HepG2 (cell line): ENCODE measurements around the gene CA11. TPM values are rescaled to one million over a fixed set of nuclear protein-coding genes. Genes with fewer than 3 reads are reported as not detected.

Experiments used
- ATAC-seq: fragments of 200-7000 bp; cut with Tn5 transposase; 3 replicates; pipeline ENCODE4 v1.9.1; 2020; ENCODE audit warnings: mild to moderate bottlenecking, moderate library complexity
- BruUV-seq: library from RNA; stranded (reverse); fragments of 400-500 nt; replicated peaks from 2 replicates; lab custom pipeline; 2021; lab: Mats Ljungman, UMichigan
- CTCF ChIA-PET: fragments of 300-600 bp; formaldehyde crosslinking; extraction: SDS; loops from one replicate; lab custom pipeline; 2021; ENCODE audit warnings: low total read pairs, inconsistent platforms, low intra/inter-chr PET ratio; lab: Yijun Ruan, JAX
- POLR2A ChIA-PET: fragments of 350-600 bp; sonication (Branson Sonifier 250); formaldehyde crosslinking; loops from one replicate; lab custom pipeline; 2020; ENCODE audit warnings: antibody characterized with exemption, inconsistent platforms; lab: Yijun Ruan, JAX
- DNase-seq: peaks from one replicate; pipeline ENCODE4 v3.0.0-alpha.2; 2015; ENCODE audit warnings: low spot score
- FAIRE-seq: peaks from 3 replicates; lab custom pipeline; 2011; peaks lifted over from hg19 to GRCh38; lab: Jason Lieb, UNC
- H2AFZ ChIP-seq: one replicate; pipeline ENCODE4 v1.6.1; 2011; ENCODE audit warnings: low read length, inconsistent platforms
- H3K27ac ChIP-seq: fragments of 300-600 bp; 3 replicates; pipeline ENCODE4 v1.8.0; 2011; ENCODE audit warnings: mixed run types, mild to moderate bottlenecking, mixed read lengths, low read length, inconsistent platforms; ENCODE audit not compliant: insufficient read depth; ENCODE audit errors: extremely low read length
- H3K27me3 ChIP-seq, 2 experiments: fragments of 200-600 bp in 1 of 2; 2 replicates in 1 of 2; 3 replicates in 1 of 2; pipeline versions ENCODE4 v1.6.0 to v1.8.0; 2011; ENCODE audit warnings: low read length in 2 of 2, mild to moderate bottlenecking in 2 of 2, moderate library complexity in 2 of 2, inconsistent platforms in 1 of 2; ENCODE audit not compliant: insufficient read depth in 2 of 2, control insufficient read depth in 1 of 2
- H3K36me3 ChIP-seq, 2 experiments: fragments of 200-600 bp in 1 of 2; replicated peaks in 1 of 2; 2 replicates in 1 of 2; 3 replicates in 1 of 2; pipeline versions ENCODE4 v1.5.1 to v1.8.0; 2011; ENCODE audit warnings: low read length in 2 of 2, inconsistent platforms in 1 of 2; ENCODE audit not compliant: insufficient read depth in 2 of 2, control insufficient read depth in 1 of 2
- H3K4me1 ChIP-seq: 2 replicates; pipeline ENCODE4 v1.5.1; 2012; ENCODE audit warnings: low read length, inconsistent platforms; ENCODE audit not compliant: insufficient read depth
- H3K4me2 ChIP-seq: 2 replicates; pipeline ENCODE4 v1.6.0; 2011; ENCODE audit warnings: low read depth, low read length, inconsistent platforms
- H3K4me3 ChIP-seq, 3 experiments: fragments of 200-600 bp in 1 of 3; sonication (generic), shearing (Covaris generic) in 1 of 3; replicated peaks in 1 of 3; 2 replicates each; pipeline ENCODE4 v1.5.1; 2011 to 2016; ENCODE audit warnings: low read length in 3 of 3, inconsistent platforms in 2 of 3, low read depth in 2 of 3, mild to moderate bottlenecking in 2 of 3, control low read depth in 1 of 3, mixed read lengths in 1 of 3; ENCODE audit not compliant: insufficient read depth in 1 of 3
- H3K79me2 ChIP-seq: one replicate; pipeline ENCODE4 v1.6.1; 2011; ENCODE audit warnings: low read length, inconsistent platforms; ENCODE audit not compliant: insufficient read depth
- H3K9ac ChIP-seq: 2 replicates; pipeline ENCODE4 v1.6.0; 2011; ENCODE audit warnings: mild to moderate bottlenecking, low read depth, low read length, inconsistent platforms; ENCODE audit not compliant: insufficient read depth
- H3K9me3 ChIP-seq: 2 replicates; pipeline ENCODE4 v1.5.1; 2012; ENCODE audit warnings: mild to moderate bottlenecking, low read length
- H4K20me1 ChIP-seq: 2 replicates; pipeline ENCODE4 v1.6.0; 2011; ENCODE audit warnings: inconsistent platforms, mild to moderate bottlenecking, low read length, moderate library complexity; ENCODE audit not compliant: insufficient read depth
- CENPT ChIP-seq: sonication (generic); formaldehyde crosslinking; IDR thresholded peaks from 2 replicates; pipeline ENCODE4 v1.8.0; 2022; ENCODE audit warnings: low read depth, mild to moderate bottlenecking, moderate library complexity, missing genetic modification reagents
- DDIT3 ChIP-seq: sonication (generic); formaldehyde crosslinking; IDR thresholded peaks from 2 replicates; pipeline ENCODE4 v1.4.0; 2020; ENCODE audit warnings: mild to moderate bottlenecking, missing genetic modification reagents
- DZIP1 ChIP-seq: sonication (generic); formaldehyde crosslinking; IDR thresholded peaks from 2 replicates; pipeline ENCODE4 v1.5.0; 2020; ENCODE audit warnings: mild to moderate bottlenecking, missing genetic modification reagents
- GABPA ChIP-seq, 2 experiments: IDR thresholded peaks; 2 replicates each; pipeline ENCODE4 v1.6.1; 2011 to 2016; ENCODE audit warnings: low read depth in 2 of 2, low read length in 1 of 2, missing biosample characterization in 1 of 2, missing genetic modification characterization in 1 of 2
- HNRNPL ChIP-seq: fragments of 200-400 bp; formaldehyde crosslinking; IDR thresholded peaks from 2 replicates; pipeline ENCODE4 v1.6.1; 2017; ENCODE audit warnings: mild to moderate bottlenecking, low read depth, low read length
- KAT8 ChIP-seq: IDR thresholded peaks from 2 replicates; pipeline ENCODE4 v1.6.1; 2016; ENCODE audit warnings: missing genetic modification reagents, missing compliant biosample characterization
- MAF1 ChIP-seq: sonication (generic); formaldehyde crosslinking; IDR thresholded peaks from 2 replicates; pipeline ENCODE4 v1.5.0; 2020; ENCODE audit warnings: missing genetic modification reagents, borderline replicate concordance
- SIX1 ChIP-seq: sonication (generic); formaldehyde crosslinking; IDR thresholded peaks from 2 replicates; pipeline ENCODE4 v1.4.0; 2020; ENCODE audit warnings: missing genetic modification reagents, borderline replicate concordance
- UBTF ChIP-seq: sonication (generic); formaldehyde crosslinking; IDR thresholded peaks from 2 replicates; pipeline ENCODE4 v1.4.0; 2020; ENCODE audit warnings: mild to moderate bottlenecking, missing genetic modification reagents
- ZBTB37 ChIP-seq: sonication (generic); formaldehyde crosslinking; IDR thresholded peaks from 2 replicates; pipeline ENCODE4 v1.4.0; 2020; ENCODE audit warnings: mild to moderate bottlenecking, missing genetic modification reagents
- ZEB1 ChIP-seq: IDR thresholded peaks from 2 replicates; pipeline ENCODE4 v1.6.1; 2012; ENCODE audit warnings: mild to moderate bottlenecking, low read depth, inconsistent platforms; ENCODE audit not compliant: insufficient replicate concordance
- ZNF10 ChIP-seq: sonication (generic); formaldehyde crosslinking; IDR thresholded peaks from 2 replicates; pipeline ENCODE4 v1.4.0; 2020; ENCODE audit warnings: mild to moderate bottlenecking, low read depth, missing genetic modification reagents, borderline replicate concordance
- ZNF264 ChIP-seq: sonication (generic); formaldehyde crosslinking; IDR thresholded peaks from 2 replicates; pipeline ENCODE4 v1.4.0; 2020; ENCODE audit warnings: missing genetic modification reagents
- ZNF547 ChIP-seq: sonication (generic); formaldehyde crosslinking; IDR thresholded peaks from 2 replicates; pipeline ENCODE4 v1.5.1; 2020; ENCODE audit warnings: mild to moderate bottlenecking, missing genetic modification reagents
- ZNF556 ChIP-seq: sonication (generic); formaldehyde crosslinking; IDR thresholded peaks from 2 replicates; pipeline ENCODE4 v1.4.0; 2020; ENCODE audit warnings: mild to moderate bottlenecking, missing genetic modification reagents, borderline replicate concordance
- ZNF614 ChIP-seq: IDR thresholded peaks from 2 replicates; pipeline ENCODE4 v1.6.1; 2018; ENCODE audit warnings: missing biosample characterization, missing genetic modification reagents, inconsistent platforms, borderline replicate concordance
- WGBS: methylation state at CpG from one replicate; pipeline ENCODE4 v1.1.6; 2017; ENCODE audit warnings: low lambda C conversion rate; 5-methylcytosine and 5-hydroxymethylcytosine counted together
- in situ Hi-C: cut with HindIII; loops from 2 replicates; pipeline ENCODE4 v1.10.0; 2017; ENCODE audit warnings: low pct_unique_long_range_greater_than_20kb; ENCODE audit not compliant: extremely low pct_ligation_motif_present
- intact Hi-C: fragments of 100-400 bp; cut with micrococcal nuclease; formaldehyde crosslinking; loops from one replicate; pipeline ENCODE4 v1.10.0; 2022; ENCODE audit not compliant: unreplicated experiment
- polyA plus RNA-seq, 8 experiments: library from polyadenylated mRNA; depleted of rRNA in 3 of 8; stranded (reverse) in 7 of 8; unstranded in 1 of 8; fragments of >200 nt; fragmentation: Illumina TruSeq in 4 of 8; extraction: Trizol in 4 of 8; gene quantifications; 2 replicates each; pipeline versions ENCODE4 v1.2.1 to v1.2.3, GENCODE V29; 2011 to 2016; ENCODE audit warnings: low read depth in 4 of 8, missing spikeins in 1 of 8, mixed read lengths in 1 of 8; ENCODE audit not compliant: insufficient read depth in 1 of 8
- total RNA-seq, 5 experiments: library from RNA; depleted of rRNA; stranded (reverse); fragments of >200 nt; fragmentation: Illumina TruSeq; extraction: Trizol; gene quantifications; 2 replicates each; pipeline ENCODE4 v1.2.3, GENCODE V29; 2016; ENCODE audit warnings: low read depth in 1 of 5

CA11 gene
- total and polyA plus RNA-seq, 2 of the 13 experiments (the other 11 are each of a cell fraction or from before 2014, with no cell fraction given), result 0.41 to 0.58 TPM

DNA sequence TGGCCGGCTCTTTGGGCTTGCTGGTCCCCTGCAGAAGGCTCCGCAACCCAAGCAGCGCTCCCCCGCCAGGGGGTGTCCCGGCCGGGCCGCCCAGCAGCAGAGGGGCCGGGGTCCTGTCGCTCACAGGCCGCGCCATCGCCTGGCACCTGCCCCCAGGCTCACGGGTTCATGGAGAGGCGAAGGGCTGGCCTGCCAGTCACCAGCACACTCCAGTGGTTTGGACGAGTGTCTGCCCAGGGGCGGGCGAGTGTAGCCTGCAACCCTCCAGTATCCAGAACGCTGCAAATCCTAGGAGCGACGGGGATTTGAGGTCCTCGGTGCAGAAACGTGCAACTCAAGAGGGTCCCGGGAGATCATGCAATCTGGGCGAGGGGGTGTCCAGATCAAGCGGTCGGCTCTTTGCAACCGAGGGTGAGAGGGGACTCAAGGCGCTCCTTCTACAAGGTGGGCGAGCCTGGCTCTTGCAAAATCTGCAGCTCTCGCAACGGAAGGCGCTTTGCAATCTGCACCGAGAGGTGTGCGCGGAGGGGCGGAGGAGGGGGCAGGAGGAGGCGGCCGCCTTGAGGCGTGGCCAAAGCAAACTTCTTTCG, 9.0 kb downstream of the CA11 start, which contains the start of gene DBP:
TSS of gene DBP (minus strand) at position 521 of the 590 bp plus-strand sequence. CDS start at position 136, 385 bp downstream.
- intact Hi-C loops (no loop called here), in situ Hi-C loops (no loop called here)
- CTCF ChIA-PET, result interaction anchor here (0.9 kb wide), 1 partner anchor 10 kb away, joined by 3 read pairs; the partner anchor contains the start of gene CA11
- BruUV-seq, result no TSS peak
- H4K20me1 ChIP-seq, result no peaks in the 10 kb centered on the region
- no peak for DNase-seq
- POLR2A ChIA-PET, result interaction anchor here (1.1 to 2.0 kb wide), 3 partner anchors 9 to 18 kb away, joined by 4 to 12 read pairs (median 4); partner anchors contain the start of genes CA11, RPL18 and SPHK2
- no peaks in the 10 kb centered on the region for H3K36me3 ChIP-seq
- peak within 1 kb of the TSS; percentile 56 to 76 (median 59) for H3K4me3 ChIP-seq
- peak within 1 kb of the TSS; percentile 96 for H3K4me2 ChIP-seq
- peak within 1 kb of the TSS; percentile 70 for H3K27ac ChIP-seq
- H3K4me1 ChIP-seq, result peaks cover 76% of the 10 kb centered on the region
- ATAC-seq, result peak; percentile 50
- no peak for FAIRE-seq
- WGBS, result 0% methylated on average over 8 of the region's 40 CpGs
- H3K9me3 ChIP-seq, result no peaks in the 10 kb centered on the region
- H3K79me2 ChIP-seq, result no peaks in the 10 kb centered on the region
- H3K27me3 ChIP-seq, result peaks cover 0 to 8% of the 10 kb centered on the region in 2 experiments; a peak in 3 of 5 replicates
- peak within 1 kb of the TSS; percentile 49 for H3K9ac ChIP-seq
- H2AFZ ChIP-seq, result no peak within 1 kb of the TSS
- no peak for TF ChIP-seq HNRNPL
- no peak for TF ChIP-seq GABPA (IDR thresholded peaks at IDR 0.05; ENCODE audit: low read depth, low read length)
- TF ChIP-seq GABPA (CRISPR knock-in tag; IDR thresholded peaks at IDR 0.05; ENCODE audit: low read depth), result no peak
- no peak for TF ChIP-seq DDIT3
- 0 out of 2 replicates have a peak, but pooled peaks have one; percentile 4 for TF ChIP-seq ZNF264 (CRISPR knock-in tag)
- peak; percentile 13 for TF ChIP-seq ZEB1
- no peak for TF ChIP-seq ZNF547 (CRISPR knock-in tag)
- TF ChIP-seq ZNF556 (CRISPR knock-in tag), result no peak; the same call in 1 of the 2 replicates
- TF ChIP-seq CENPT (CRISPR knock-in tag), result no peak
- TF ChIP-seq MAF1 (CRISPR knock-in tag), result no peak
- no peak for TF ChIP-seq SIX1 (CRISPR knock-in tag)
- TF ChIP-seq ZNF10 (CRISPR knock-in tag), result no peak
- peak; percentile 56 for TF ChIP-seq UBTF (CRISPR knock-in tag)
- no peak for TF ChIP-seq ZBTB37 (CRISPR knock-in tag)
- no peak for TF ChIP-seq DZIP1 (CRISPR knock-in tag)
- no peak for TF ChIP-seq KAT8 (CRISPR knock-in tag)
- no peak for TF ChIP-seq ZNF614 (CRISPR knock-in tag)
